Peyer's patch (tissue), 4 donors: Measurements from ENCODE around the gene MTFMT. TPM values are rescaled to one million over a fixed set of nuclear protein-coding genes. Genes with fewer than 3 reads are reported as not detected.
"Not testable (repeated sequence)": the region's sequence is repeated elsewhere in the genome, so short reads cannot be mapped to it uniquely, and the experiment has no call there.

Experiments
- DNase-seq, 3 donors: peaks; one replicate each; pipeline ENCODE4 v3.0.0-alpha.2; 2017 to 2019
- H3K27ac ChIP-seq, 4 donors: fragments of 200-600 bp; sonication (generic); one replicate each; pipeline ENCODE4 v1.5.1; 2016 to 2019
- H3K27me3 ChIP-seq, 2 donors: fragments of 200-600 bp; sonication (generic); one replicate each; pipeline ENCODE4 v1.5.1; 2019
- H3K36me3 ChIP-seq, 3 donors: fragments of 200-600 bp; sonication (generic); one replicate each; pipeline ENCODE4 v1.5.1; 2016 to 2019
- H3K4me1 ChIP-seq, 4 donors: fragments of 200-600 bp; sonication (generic); one replicate each; pipeline ENCODE4 v1.5.1; 2016 to 2019
- H3K4me3 ChIP-seq, 4 donors: fragments of 200-600 bp; sonication (generic); 1 replicate in 3 of 4; 2 replicates in 1 of 4; pipeline ENCODE4 v1.5.1; 2016 to 2019; ENCODE audit warnings: mild to moderate bottlenecking in 1 of 4
- H3K9me3 ChIP-seq, 4 donors: fragments of 200-600 bp; sonication (generic); one replicate each; pipeline ENCODE4 v1.5.1; 2016 to 2019; ENCODE audit warnings: mild to moderate bottlenecking in 1 of 4
- POLR2A ChIP-seq, 2 donors: fragments of 450-650 bp; IDR thresholded peaks; one replicate each; pipeline ENCODE4 v1.5.1; 2017; ENCODE audit warnings: antibody characterized with exemption in 2 of 2, mild to moderate bottlenecking in 2 of 2, moderate library complexity in 2 of 2
- total RNA-seq, 4 donors: library from RNA; depleted of rRNA; stranded (reverse); fragments of >200 nt; gene quantifications; one replicate each; pipeline ENCODE4 v1.1.0, GENCODE V29; 2016
- TF ChIP-seq, protein P1 (sequence below), 6 experiments: fragments of 450-650 bp in 4 of 6; fragments of 200-600 bp in 2 of 6; sonication (generic) in 1 of 6; IDR thresholded peaks; one replicate each; pipeline ENCODE4 v1.5.1; 2017 to 2019; ENCODE audit warnings: antibody characterized with exemption in 6 of 6, mild to moderate bottlenecking in 3 of 6, moderate library complexity in 1 of 6

Gene MTFMT
- total RNA-seq, 4 donors from 2014 or later: 22.3 to 39.9 (median 36.9) TPM

DNA sequence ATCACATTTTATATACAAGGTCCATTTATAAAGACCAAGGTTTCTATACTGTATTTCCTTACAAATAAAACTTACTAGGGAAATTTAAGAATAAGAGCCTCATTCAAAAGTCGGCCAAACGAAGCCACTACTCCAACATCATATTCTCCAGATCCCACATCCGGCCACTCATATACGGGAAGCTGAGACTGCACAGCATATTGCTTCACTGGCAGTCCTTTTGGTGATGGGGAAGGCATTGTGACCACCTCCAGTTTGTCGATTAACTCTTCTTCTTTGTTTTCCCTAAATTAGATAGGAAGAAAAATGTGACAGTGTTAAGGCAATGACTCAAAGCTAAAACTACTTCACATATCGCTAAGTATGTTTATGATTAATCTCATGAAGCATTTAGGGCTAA is 2.7 kb downstream of the MTFMT start:
- Histone ChIP-seq H3K27ac (no peak overlapping the region), H3K36me3 (peaks cover 0 to 48% (median 0%) of the 10 kb centered on the region in 3 donors), H3K9me3 (no peaks in the 10 kb centered on the region), H3K27me3 (no peaks in the 10 kb centered on the region), H3K4me1 (peaks cover 0 to 10% (median 5%) of the 10 kb centered on the region in 4 donors), H3K4me3 (no peak overlapping the region)
- no peak for TF ChIP-seq POLR2A (IDR thresholded peaks at IDR 0.05)
- TF ChIP-seq, protein P1, sequence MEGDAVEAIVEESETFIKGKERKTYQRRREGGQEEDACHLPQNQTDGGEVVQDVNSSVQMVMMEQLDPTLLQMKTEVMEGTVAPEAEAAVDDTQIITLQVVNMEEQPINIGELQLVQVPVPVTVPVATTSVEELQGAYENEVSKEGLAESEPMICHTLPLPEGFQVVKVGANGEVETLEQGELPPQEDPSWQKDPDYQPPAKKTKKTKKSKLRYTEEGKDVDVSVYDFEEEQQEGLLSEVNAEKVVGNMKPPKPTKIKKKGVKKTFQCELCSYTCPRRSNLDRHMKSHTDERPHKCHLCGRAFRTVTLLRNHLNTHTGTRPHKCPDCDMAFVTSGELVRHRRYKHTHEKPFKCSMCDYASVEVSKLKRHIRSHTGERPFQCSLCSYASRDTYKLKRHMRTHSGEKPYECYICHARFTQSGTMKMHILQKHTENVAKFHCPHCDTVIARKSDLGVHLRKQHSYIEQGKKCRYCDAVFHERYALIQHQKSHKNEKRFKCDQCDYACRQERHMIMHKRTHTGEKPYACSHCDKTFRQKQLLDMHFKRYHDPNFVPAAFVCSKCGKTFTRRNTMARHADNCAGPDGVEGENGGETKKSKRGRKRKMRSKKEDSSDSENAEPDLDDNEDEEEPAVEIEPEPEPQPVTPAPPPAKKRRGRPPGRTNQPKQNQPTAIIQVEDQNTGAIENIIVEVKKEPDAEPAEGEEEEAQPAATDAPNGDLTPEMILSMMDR (IDR thresholded peaks at IDR 0.05): no peak
- DNase-seq: no peak

DNA sequence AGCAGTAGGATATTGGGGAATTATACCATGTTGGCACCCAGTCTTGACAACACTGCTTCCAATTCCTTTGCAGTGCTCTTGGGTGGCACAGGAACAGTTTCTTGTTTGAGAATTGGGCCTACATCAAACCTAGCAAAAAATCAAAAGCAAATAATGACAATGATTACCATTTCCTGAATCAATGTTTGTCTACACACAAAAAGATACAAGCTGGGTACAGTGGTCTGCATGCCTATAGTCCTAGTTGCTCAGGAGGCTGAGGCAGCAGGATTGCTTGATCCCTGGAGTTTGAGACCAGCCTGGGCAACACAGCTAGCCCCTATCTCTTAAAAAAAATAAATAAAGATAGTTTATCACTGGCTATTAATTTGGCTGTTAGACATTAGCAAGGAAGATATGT is 8.0 kb downstream of the MTFMT start:
- H3K4me3 ChIP-seq: no peak overlapping the region
- H3K36me3 ChIP-seq: peaks cover 0 to 90% (median 0%) of the 10 kb centered on the region in 3 donors
- no peaks in the 10 kb centered on the region for H3K27me3 ChIP-seq
- TF ChIP-seq, protein P1 (IDR thresholded peaks at IDR 0.05): no peak
- no peak for TF ChIP-seq POLR2A (IDR thresholded peaks at IDR 0.05)
- no peaks in the 10 kb centered on the region for H3K9me3 ChIP-seq
- H3K4me1 ChIP-seq: no peaks in the 10 kb centered on the region
- no peak overlapping the region for H3K27ac ChIP-seq
- no peak for DNase-seq

DNA sequence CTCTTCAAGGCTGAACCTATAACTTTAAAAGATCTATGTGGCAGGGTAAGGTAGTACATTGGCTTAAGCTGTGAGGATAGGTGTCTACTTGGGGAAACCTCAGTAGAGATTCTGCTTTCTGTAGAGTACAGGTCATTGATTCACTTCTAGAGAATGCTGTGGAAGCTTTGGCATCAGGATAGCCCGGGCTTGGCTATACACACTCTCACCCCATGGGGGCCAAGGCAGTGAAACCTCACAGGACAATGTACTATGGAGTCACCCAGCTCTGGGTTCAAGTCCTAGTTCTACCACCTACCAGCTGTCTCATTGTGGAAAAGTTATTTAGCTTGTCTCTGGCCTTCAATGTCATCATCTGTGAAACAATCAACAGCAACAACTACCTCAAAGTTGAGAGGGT is 9.0 kb downstream of the MTFMT start:
- DNase-seq: no peak
- H3K9me3 ChIP-seq: no peaks in the 10 kb centered on the region
- no peak for TF ChIP-seq POLR2A (IDR thresholded peaks at IDR 0.05)
- TF ChIP-seq, protein P1 (IDR thresholded peaks at IDR 0.05): no peak
- H3K27ac ChIP-seq: no peak overlapping the region
- H3K4me1 ChIP-seq: no peaks in the 10 kb centered on the region
- H3K36me3 ChIP-seq: peaks cover 0 to 90% (median 0%) of the 10 kb centered on the region in 3 donors
- H3K4me3 ChIP-seq: no peak overlapping the region
- no peaks in the 10 kb centered on the region for H3K27me3 ChIP-seq

DNA sequence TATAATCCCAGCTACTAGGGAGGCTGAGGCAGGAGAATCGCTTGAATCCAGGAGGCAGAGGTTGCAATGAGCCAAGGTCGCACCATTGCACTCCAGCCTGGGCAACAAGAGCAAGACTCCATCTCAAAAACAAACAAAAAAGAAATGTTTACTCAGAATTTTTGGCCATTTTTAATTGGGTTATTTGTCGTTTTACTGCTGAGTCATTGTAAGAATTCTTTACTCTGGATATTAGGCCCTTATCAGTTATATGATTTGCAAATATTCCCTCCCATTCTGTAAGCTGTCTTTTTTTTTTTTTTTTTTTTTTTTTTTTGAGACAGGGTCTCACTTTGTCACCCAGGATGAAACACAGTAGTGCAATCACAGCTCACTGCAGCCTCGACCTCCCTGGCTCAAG is 18.2 kb downstream of the MTFMT start:
- H3K27ac ChIP-seq, H3K27me3 ChIP-seq, DNase-seq, H3K4me3 ChIP-seq, H3K4me1 ChIP-seq, H3K9me3 ChIP-seq: not testable (repeated sequence)
- H3K36me3 ChIP-seq: peaks cover 0 to 50% (median 0%) of the 10 kb centered on the region in 3 donors

DNA sequence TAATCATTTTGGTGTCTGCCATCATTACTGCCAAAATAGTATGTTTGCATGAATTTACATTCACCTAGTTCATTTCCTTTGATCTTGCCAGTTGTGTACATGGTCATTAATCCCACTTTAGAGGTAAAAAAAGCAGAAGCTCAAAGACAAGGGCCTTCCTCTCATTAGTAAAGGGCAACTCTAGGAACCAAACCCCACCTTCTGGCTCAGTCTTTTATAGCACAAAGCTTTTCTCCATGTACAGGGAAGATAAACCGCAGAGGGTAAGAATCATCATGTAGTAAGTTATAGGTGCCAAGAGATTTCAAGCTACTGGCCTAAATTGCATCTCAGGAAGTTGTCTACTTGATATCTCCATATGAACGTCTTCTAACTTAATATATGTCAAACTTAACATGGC is 20.5 kb downstream of the MTFMT start:
- TF ChIP-seq, protein P1 (IDR thresholded peaks at IDR 0.05): no peak
- no peak for TF ChIP-seq POLR2A (IDR thresholded peaks at IDR 0.05)
- H3K4me1 ChIP-seq: no peaks in the 10 kb centered on the region
- H3K36me3 ChIP-seq: peaks cover 0 to 34% (median 0%) of the 10 kb centered on the region in 3 donors
- DNase-seq: no peak
- no peak overlapping the region for H3K4me3 ChIP-seq
- H3K9me3 ChIP-seq: no peaks in the 10 kb centered on the region
- H3K27me3 ChIP-seq: no peaks in the 10 kb centered on the region
- no peak overlapping the region for H3K27ac ChIP-seq

DNA sequence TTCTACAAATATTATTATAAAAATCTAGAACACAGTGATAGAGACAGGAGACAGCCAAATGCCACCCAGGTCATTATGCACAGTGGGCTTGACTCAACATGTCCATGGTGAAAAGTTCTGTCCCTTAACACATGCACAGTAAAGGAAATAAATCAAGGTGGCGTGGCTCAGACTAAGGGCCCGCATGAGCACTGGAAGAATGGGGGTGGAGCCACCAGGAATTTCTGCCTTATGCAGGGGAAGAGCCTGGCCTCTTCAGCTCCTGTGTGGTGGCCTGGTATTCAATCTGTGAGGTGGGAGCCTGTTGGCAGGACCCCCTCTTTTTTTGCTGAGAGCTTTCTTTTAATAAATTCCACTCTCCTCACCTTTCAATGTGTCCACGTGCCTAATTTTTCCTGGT is 22.6 kb downstream of the MTFMT start:
- no peak overlapping the region for H3K4me3 ChIP-seq
- TF ChIP-seq, protein P1 (IDR thresholded peaks at IDR 0.05): no peak
- no peak for TF ChIP-seq POLR2A (IDR thresholded peaks at IDR 0.05)
- no peak overlapping the region for H3K27ac ChIP-seq
- H3K36me3 ChIP-seq: peaks cover 0 to 23% (median 0%) of the 10 kb centered on the region in 3 donors
- H3K4me1 ChIP-seq: no peaks in the 10 kb centered on the region
- H3K27me3 ChIP-seq: no peaks in the 10 kb centered on the region
- no peak for DNase-seq
- H3K9me3 ChIP-seq: no peaks in the 10 kb centered on the region
